GM12878 (cell line): ENCODE measurements around the gene KBTBD4. TPM values are rescaled to one million over a fixed set of nuclear protein-coding genes. Genes with fewer than 3 reads are reported as not detected.
A peak's percentile ranks its signal among the peaks of the same experiment; 100 is the strongest.

Experiments used
- ATF2 ChIP-seq: IDR thresholded peaks from 2 replicates; pipeline ENCODE4 v1.6.1; 2012; ENCODE audit warnings: low read length, inconsistent platforms
- BCLAF1 ChIP-seq: fragments of 450-650 bp; IDR thresholded peaks from 2 replicates; pipeline ENCODE4 v1.6.1; 2017; ENCODE audit warnings: antibody characterized with exemption, mild to moderate bottlenecking, moderate library complexity
- CEBPZ ChIP-seq: fragments of 150-350 bp; IDR thresholded peaks from 2 replicates; pipeline ENCODE4 v1.6.1; 2016; ENCODE audit warnings: low read depth, low read length
- HDAC6 ChIP-seq: fragments of 200-600 bp; sonication (generic); IDR thresholded peaks from one replicate; pipeline ENCODE4 v1.8.0; 2017; ENCODE audit warnings: antibody characterized with exemption; ENCODE audit not compliant: unreplicated experiment
- NFIC ChIP-seq: IDR thresholded peaks from 2 replicates; pipeline ENCODE4 v1.6.1; 2012; ENCODE audit warnings: low read depth, mild to moderate bottlenecking, inconsistent platforms, low read length, moderate library complexity
- NR2F1 ChIP-seq: fragments of 450-650 bp; conservative IDR thresholded peaks from 2 replicates; pipeline ENCODE4 v1.6.1; 2017; ENCODE audit warnings: mild to moderate bottlenecking
- POLR2AphosphoS5 ChIP-seq: IDR thresholded peaks from 2 replicates; pipeline ENCODE4 v1.6.1; 2011; ENCODE audit warnings: mild to moderate bottlenecking, low read length, inconsistent platforms
- RAD21 ChIP-seq: IDR thresholded peaks from 2 replicates; pipeline ENCODE4 v1.6.1; 2011; ENCODE audit warnings: mild to moderate bottlenecking, low read depth, low read length, moderate library complexity; ENCODE audit not compliant: insufficient read depth
- RELA ChIP-seq: fragments of 450-650 bp; IDR thresholded peaks from 2 replicates; pipeline ENCODE4 v1.8.0; 2014; ENCODE audit warnings: borderline replicate concordance; ENCODE audit not compliant: partially characterized antibody
- SMAD5 ChIP-seq: IDR thresholded peaks from 2 replicates; pipeline ENCODE4 v1.6.1; 2016; ENCODE audit warnings: antibody characterized with exemption, low read depth
- SPI1 ChIP-seq: IDR thresholded peaks from 2 replicates; pipeline ENCODE4 v1.6.1; 2011; ENCODE audit warnings: low read depth, mild to moderate bottlenecking, low read length, moderate library complexity, borderline replicate concordance; ENCODE audit not compliant: insufficient read depth
- SUZ12 ChIP-seq: fragments of 200-600 bp; sonication (generic); IDR thresholded peaks from one replicate; pipeline ENCODE4 v1.6.1; 2018; ENCODE audit warnings: antibody characterized with exemption, mild to moderate bottlenecking; ENCODE audit not compliant: unreplicated experiment
- TCF12 ChIP-seq: IDR thresholded peaks from 2 replicates; pipeline ENCODE4 v1.6.1; 2011; ENCODE audit warnings: low read depth, mild to moderate bottlenecking, low read length
- YY1 ChIP-seq: IDR thresholded peaks from 2 replicates; pipeline ENCODE4 v1.6.1; 2011; ENCODE audit warnings: low read depth, mild to moderate bottlenecking, low read length
- ZSCAN29 ChIP-seq: fragments of 450-650 bp; IDR thresholded peaks from 2 replicates; pipeline ENCODE4 v1.6.1; 2017; ENCODE audit warnings: mild to moderate bottlenecking, moderate library complexity
- polyA plus RNA-seq, 11 experiments: library from polyadenylated mRNA; depleted of rRNA in 4 of 11; unstranded in 6 of 11; stranded (reverse) in 5 of 11; fragments of >200 nt; fragmentation: Nextera tagmentation in 4 of 11; fragmentation: Illumina TruSeq in 1 of 11; extraction: Ambion mirVana in 4 of 11; extraction: Trizol in 1 of 11; gene quantifications; 1 replicate in 1 of 11; 2 replicates in 10 of 11; pipeline versions ENCODE4 v1.2.1 to v1.2.3, GENCODE V29; 2011 to 2016; ENCODE audit warnings: inconsistent platforms in 2 of 11, missing spikeins in 2 of 11, low read depth in 1 of 11
- total RNA-seq, 4 experiments: library from RNA; depleted of rRNA in 3 of 4; stranded (reverse); fragments of >200 nt in 3 of 4; fragmentation: Illumina TruSeq in 1 of 4; extraction: Trizol in 1 of 4; gene quantifications; 2 replicates each; pipeline versions ENCODE4 v1.2.1 to v1.2.3, GENCODE V29; 2013 to 2021
- TF ChIP-seq, protein P1 (sequence below): fragments of 450-650 bp; IDR thresholded peaks from 2 replicates; pipeline ENCODE4 v1.6.1; 2017; ENCODE audit warnings: mild to moderate bottlenecking, low read depth, inconsistent platforms; ENCODE audit not compliant: poor library complexity, severe bottlenecking
- TF ChIP-seq, protein P2 (sequence below): fragments of 150-350 bp; IDR thresholded peaks from 2 replicates; pipeline ENCODE4 v1.6.1; 2014; ENCODE audit warnings: mild to moderate bottlenecking, low read depth, low read length

The KBTBD4 gene
- total and polyA plus RNA-seq, 10 of the 15 experiments (the other 5 are each of a cell fraction or from before 2014, with no cell fraction given) = 18.4 to 46.4 (median 25.7) TPM

DNA sequence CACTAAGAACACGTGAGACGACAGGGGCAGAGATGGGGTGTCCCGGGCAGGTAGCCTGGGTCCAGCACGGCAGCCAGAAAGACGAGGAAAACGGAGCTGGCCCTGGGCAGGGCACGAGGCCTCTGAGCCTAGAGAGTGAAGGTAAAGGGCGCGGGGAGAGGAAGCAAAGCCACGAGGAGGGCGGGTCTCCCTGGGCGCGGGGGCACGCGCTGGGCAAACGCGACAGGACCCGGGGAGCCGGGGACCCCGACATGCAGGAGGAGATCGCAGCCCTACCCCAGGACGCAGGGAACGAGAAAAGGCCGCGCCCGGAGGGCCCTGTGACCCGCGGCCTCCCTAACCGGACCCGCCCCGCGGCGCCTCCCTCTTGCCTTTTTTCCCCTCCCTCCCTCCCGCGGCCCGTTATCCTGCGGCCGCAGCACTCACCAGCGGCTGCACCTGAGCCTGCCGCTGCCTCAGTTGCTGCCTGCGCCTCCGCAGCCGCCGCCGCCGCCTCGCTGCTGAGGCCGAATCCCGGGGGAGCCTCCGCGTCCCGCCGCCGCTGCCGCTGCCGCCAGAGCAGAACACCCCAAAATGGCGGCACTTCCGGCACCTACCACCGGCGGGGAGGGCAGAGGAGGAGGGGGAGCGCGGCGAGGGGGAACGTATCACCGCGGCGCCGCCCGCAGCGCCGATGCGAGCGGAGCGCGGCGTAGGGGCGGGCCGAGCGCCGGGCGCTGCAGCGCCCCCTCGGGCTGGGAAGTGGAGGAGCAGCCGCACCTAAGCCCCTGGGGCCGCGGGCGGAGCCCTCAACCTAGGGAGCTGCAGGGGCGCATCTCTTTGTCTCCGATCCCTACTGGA, 26.0 kb downstream of the KBTBD4 start, which contains the start of gene CELF1 (continued):
- TF ChIP-seq, protein P1, sequence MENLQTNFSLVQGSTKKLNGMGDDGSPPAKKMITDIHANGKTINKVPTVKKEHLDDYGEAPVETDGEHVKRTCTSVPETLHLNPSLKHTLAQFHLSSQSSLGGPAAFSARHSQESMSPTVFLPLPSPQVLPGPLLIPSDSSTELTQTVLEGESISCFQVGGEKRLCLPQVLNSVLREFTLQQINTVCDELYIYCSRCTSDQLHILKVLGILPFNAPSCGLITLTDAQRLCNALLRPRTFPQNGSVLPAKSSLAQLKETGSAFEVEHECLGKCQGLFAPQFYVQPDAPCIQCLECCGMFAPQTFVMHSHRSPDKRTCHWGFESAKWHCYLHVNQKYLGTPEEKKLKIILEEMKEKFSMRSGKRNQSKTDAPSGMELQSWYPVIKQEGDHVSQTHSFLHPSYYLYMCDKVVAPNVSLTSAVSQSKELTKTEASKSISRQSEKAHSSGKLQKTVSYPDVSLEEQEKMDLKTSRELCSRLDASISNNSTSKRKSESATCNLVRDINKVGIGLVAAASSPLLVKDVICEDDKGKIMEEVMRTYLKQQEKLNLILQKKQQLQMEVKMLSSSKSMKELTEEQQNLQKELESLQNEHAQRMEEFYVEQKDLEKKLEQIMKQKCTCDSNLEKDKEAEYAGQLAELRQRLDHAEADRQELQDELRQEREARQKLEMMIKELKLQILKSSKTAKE = no peak
- peak; percentile 54; the same call in 1 of the 2 replicates for TF ChIP-seq POLR2AphosphoS5
- TF ChIP-seq SMAD5 = peak; percentile 59; the same call in 1 of the 2 replicates
- 0 out of 2 replicates have a peak, but pooled peaks have one; percentile 33 for TF ChIP-seq ZSCAN29
- TF ChIP-seq NFIC = no peak
- peak; percentile 98 for TF ChIP-seq YY1
- no peak; the same call in 1 of the 2 replicates for TF ChIP-seq SPI1
- no peak for TF ChIP-seq HDAC6
- TF ChIP-seq NR2F1 = peak; percentile 58
- peak; percentile 23; the same call in 1 of the 2 replicates for TF ChIP-seq RAD21
- TF ChIP-seq RELA = peak; percentile 77
- TF ChIP-seq BCLAF1 = no peak
- 0 out of 2 replicates have a peak, but pooled peaks have one; percentile 35 for TF ChIP-seq TCF12
- TF ChIP-seq ATF2 = no peak
- TF ChIP-seq CEBPZ = no peak
- TF ChIP-seq SUZ12 = no peak
- TF ChIP-seq, protein P2, sequence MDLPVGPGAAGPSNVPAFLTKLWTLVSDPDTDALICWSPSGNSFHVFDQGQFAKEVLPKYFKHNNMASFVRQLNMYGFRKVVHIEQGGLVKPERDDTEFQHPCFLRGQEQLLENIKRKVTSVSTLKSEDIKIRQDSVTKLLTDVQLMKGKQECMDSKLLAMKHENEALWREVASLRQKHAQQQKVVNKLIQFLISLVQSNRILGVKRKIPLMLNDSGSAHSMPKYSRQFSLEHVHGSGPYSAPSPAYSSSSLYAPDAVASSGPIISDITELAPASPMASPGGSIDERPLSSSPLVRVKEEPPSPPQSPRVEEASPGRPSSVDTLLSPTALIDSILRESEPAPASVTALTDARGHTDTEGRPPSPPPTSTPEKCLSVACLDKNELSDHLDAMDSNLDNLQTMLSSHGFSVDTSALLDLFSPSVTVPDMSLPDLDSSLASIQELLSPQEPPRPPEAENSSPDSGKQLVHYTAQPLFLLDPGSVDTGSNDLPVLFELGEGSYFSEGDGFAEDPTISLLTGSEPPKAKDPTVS = no peak
